Measurements from ENCODE around the gene SNX24.
"Not testable (repeated sequence)": the region's sequence is repeated elsewhere in the genome, so short reads cannot be mapped to it uniquely, and the experiment has no call there.

SNX24 gene

GRCh38 chr5:122967085-122967484 is 121.7 kb downstream of the SNX24 start:
- no peak for DNase-seq (ENCODE audit: low read depth in 3 of 3)

- no peak for DNase-seq (ENCODE audit: low read depth in 3 of 3)
Measured at GRCh38 chr5:122967625-122968024, 122.2 kb downstream of the SNX24 start.

- DNase-seq (ENCODE audit: low read depth in 3 of 3) = not testable (repeated sequence)
Measured at GRCh38 chr5:122968056-122968455, 122.6 kb downstream of the SNX24 start.

GRCh38 chr5:122971333-122971732 is 125.9 kb downstream of the SNX24 start:
- DNase-seq (ENCODE audit: low read depth in 3 of 3) = no peak

GRCh38 chr5:122972877-122973276 is 127.5 kb downstream of the SNX24 start:
- DNase-seq (ENCODE audit: low read depth in 3 of 3) = no peak

- DNase-seq (ENCODE audit: low read depth in 3 of 3) = not testable (repeated sequence)
Measured at GRCh38 chr5:122973759-122974158, 128.3 kb downstream of the SNX24 start.

GRCh38 chr5:122974251-122974650 is 128.8 kb downstream of the SNX24 start:
- DNase-seq (ENCODE audit: low read depth in 3 of 3) = not testable (repeated sequence)

GRCh38 chr5:122977319-122977718 is 131.9 kb downstream of the SNX24 start:
- DNase-seq (ENCODE audit: low read depth in 3 of 3) = no peak

- DNase-seq (ENCODE audit: low read depth in 3 of 3) = no peak
Measured at GRCh38 chr5:122978068-122978467, 132.7 kb downstream of the SNX24 start.

- no peak for DNase-seq (ENCODE audit: low read depth in 3 of 3)
Measured at GRCh38 chr5:122978644-122979297, 133.4 kb downstream of the SNX24 start.

- no peak for DNase-seq (ENCODE audit: low read depth in 3 of 3)
Measured at GRCh38 chr5:122981846-122982245, 136.4 kb downstream of the SNX24 start.

GRCh38 chr5:122982376-122982775 is 137.0 kb downstream of the SNX24 start:
- no peak for DNase-seq (ENCODE audit: low read depth in 3 of 3)

GRCh38 chr5:122984425-122984824 is 139.0 kb downstream of the SNX24 start:
- DNase-seq (ENCODE audit: low read depth in 3 of 3) = no peak

- DNase-seq (ENCODE audit: low read depth in 3 of 3) = no peak
Measured at GRCh38 chr5:122985006-122985700, 139.7 kb downstream of the SNX24 start.

- DNase-seq (ENCODE audit: low read depth in 3 of 3) = no peak
Measured at GRCh38 chr5:122985954-122986721, 140.7 kb downstream of the SNX24 start.

- DNase-seq (ENCODE audit: low read depth in 3 of 3) = no peak
Measured at GRCh38 chr5:122996091-122996490, 150.7 kb downstream of the SNX24 start.

GRCh38 chr5:122997294-122997693 is 151.9 kb downstream of the SNX24 start:
- no peak for DNase-seq (ENCODE audit: low read depth in 3 of 3)

- DNase-seq (ENCODE audit: low read depth in 3 of 3) = peak in 1 of 3 experiments; percentile 7
Measured at GRCh38 chr5:122999947-123000563, 154.6 kb downstream of the SNX24 start.

GRCh38 chr5:123000731-123001130 is 155.3 kb downstream of the SNX24 start:
- DNase-seq (ENCODE audit: low read depth in 3 of 3) = no peak

GRCh38 chr5:123001808-123002207 is 156.4 kb downstream of the SNX24 start:
- no peak for DNase-seq (ENCODE audit: low read depth in 3 of 3)

GRCh38 chr5:123007182-123007581 is 161.8 kb downstream of the SNX24 start:
- no peak for DNase-seq (ENCODE audit: low read depth in 3 of 3)

- no peak for DNase-seq (ENCODE audit: low read depth in 3 of 3)
Measured at GRCh38 chr5:123007754-123008153, 162.3 kb downstream of the SNX24 start.
